ENCODE results near the gene RNF19B.

Gene RNF19B

DNA sequence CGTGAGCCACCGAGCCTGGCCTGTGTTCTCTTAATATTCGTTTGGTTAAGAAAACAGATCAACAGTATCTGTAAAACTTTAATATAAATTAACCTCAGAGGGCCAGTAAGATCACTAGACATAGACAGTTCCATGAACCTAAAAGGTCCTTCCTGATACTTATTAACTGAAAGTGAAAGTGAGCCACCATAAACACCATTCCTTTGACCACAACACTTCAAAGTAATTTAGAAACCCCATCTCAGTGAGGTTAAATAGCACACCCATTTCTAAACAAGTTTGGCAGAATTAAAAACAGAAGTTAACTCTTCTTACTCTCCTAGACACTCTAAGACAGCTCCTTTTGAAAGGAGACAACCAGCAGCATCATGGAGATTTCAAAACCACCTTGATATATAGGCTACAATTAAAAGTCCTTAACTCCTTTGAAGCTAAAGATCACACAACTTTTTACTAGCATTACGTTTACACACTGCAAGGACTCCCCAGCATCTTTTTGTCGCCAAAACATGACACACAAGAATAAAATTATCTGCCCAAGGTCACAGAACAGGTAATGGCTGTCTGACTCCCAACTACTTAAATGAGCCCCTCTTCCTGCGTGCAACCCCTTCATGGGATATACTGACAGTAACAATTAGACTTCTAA is 2.2 kb downstream of the RNF19B start:
- no peak overlapping the region for H3K27ac ChIP-seq
- no peak for TF ChIP-seq ZFX (IDR thresholded peaks at IDR 0.05)
- TF ChIP-seq, protein P1, sequence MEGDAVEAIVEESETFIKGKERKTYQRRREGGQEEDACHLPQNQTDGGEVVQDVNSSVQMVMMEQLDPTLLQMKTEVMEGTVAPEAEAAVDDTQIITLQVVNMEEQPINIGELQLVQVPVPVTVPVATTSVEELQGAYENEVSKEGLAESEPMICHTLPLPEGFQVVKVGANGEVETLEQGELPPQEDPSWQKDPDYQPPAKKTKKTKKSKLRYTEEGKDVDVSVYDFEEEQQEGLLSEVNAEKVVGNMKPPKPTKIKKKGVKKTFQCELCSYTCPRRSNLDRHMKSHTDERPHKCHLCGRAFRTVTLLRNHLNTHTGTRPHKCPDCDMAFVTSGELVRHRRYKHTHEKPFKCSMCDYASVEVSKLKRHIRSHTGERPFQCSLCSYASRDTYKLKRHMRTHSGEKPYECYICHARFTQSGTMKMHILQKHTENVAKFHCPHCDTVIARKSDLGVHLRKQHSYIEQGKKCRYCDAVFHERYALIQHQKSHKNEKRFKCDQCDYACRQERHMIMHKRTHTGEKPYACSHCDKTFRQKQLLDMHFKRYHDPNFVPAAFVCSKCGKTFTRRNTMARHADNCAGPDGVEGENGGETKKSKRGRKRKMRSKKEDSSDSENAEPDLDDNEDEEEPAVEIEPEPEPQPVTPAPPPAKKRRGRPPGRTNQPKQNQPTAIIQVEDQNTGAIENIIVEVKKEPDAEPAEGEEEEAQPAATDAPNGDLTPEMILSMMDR (conservative IDR thresholded peaks at IDR 0.05), result no peak

DNA sequence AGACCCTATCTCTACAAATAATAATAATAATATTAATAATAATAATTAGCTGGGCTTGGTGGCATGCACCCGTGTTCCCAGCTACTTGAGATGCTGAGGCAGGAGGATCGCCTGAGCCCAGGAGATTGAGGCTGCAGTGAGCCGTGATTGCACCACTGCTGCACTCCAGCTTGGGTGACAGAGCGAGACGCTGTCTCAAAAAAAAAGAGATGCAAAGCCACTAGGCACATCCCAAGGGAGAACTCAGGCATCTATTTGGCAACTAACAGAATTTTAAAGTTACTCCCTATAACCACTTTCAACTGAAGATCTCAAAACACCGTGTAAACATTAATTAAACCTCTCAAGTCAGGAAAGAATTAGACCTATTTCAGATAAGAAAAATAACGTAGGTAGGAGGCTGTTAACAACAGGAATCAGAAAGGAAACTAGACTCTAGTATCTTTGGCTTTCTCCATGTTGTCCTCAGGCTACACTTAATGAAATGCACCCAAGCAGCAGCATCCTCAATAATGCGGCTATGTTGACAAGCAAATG is 3.7 kb downstream of the RNF19B start:
- TF ChIP-seq, protein P1 (conservative IDR thresholded peaks at IDR 0.05), result no peak
- no peak for TF ChIP-seq ZFX (IDR thresholded peaks at IDR 0.05)
- no peak overlapping the region for H3K27ac ChIP-seq

DNA sequence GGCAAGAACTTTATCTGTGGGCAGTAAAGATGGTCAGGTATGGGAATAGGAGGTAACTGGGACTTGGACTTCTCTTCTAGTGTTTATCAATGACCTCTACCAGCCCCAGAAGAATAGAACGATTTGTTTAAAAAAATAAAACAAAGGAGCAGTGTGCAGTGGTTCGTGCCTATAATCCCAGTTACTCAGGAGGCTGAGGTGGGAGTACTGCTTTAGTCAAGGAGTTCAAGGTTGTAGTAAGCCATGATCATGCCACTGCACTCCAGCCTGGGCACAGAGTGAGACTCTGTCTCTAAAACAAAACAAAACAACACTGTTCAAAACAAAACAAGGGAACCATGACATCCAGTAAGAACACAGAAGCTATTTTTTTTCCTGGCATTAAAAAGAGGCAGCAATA is 4.3 kb downstream of the RNF19B start:
- no peak overlapping the region for H3K27ac ChIP-seq
- TF ChIP-seq ZFX (IDR thresholded peaks at IDR 0.05), result no peak
- TF ChIP-seq, protein P1 (conservative IDR thresholded peaks at IDR 0.05), result no peak

DNA sequence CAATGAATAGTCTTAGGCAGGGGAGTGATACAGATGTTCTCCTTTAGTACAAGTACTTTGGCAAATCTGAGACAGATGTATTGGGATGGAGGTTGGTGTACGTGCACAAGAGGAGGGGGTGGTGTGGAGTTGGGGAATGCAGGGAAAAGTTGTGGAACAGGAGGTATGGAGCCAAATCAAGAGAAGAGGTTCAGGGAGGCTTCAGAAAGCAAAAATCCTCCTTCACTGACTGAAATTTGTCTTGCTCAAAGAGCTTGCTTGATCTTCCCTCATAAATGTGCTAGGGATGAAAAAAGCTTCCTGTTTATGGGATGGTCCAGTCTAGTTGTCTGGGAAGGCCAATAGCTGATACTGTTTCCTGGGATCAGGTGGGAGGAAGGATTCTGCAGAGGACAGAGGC is 5.8 kb downstream of the RNF19B start:
- no peak for TF ChIP-seq ZFX (IDR thresholded peaks at IDR 0.05)
- TF ChIP-seq, protein P1 (conservative IDR thresholded peaks at IDR 0.05), result no peak
- H3K27ac ChIP-seq, result no peak overlapping the region

DNA sequence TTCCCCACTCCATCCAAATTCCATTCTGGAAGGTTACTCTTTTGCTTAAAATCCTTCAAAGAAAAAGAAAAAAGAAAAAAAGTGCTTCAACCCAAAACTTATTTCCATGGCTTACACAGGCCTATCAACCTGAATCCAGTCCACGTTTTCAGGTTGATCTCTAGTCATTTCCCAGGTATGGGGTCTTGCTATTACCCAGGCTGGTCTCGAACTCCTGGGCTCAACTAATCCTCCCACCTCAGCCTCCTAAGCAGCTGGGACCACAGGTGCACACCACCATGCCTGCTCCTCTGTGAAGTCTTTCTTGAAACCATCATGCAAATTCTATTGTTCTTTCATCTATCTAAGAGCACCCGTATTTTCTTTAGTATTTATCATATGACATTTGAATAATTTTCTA is 7.6 kb downstream of the RNF19B start:
- no peak overlapping the region for H3K27ac ChIP-seq
- TF ChIP-seq ZFX (IDR thresholded peaks at IDR 0.05), result no peak
- TF ChIP-seq, protein P1 (conservative IDR thresholded peaks at IDR 0.05), result no peak

DNA sequence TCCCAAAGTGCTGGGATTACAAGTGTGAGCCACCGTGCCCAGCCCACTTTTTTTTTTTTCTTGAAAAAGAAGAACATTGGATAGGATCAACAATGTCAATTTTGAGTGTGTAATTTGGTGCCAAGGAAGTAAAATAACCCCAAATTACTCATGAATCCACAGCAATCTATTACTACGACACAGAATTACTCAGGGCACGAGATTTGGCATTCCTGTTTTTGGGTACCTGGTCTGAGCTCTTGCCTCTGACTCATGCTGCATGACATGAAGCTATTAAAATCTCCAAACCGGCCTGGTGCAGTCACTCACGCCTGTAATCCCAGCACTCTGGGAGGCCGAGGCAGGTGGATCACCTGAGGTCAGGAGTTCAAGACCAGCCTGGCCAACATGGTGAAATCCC is 10.4 kb downstream of the RNF19B start:
- no peak overlapping the region for H3K27ac ChIP-seq

DNA sequence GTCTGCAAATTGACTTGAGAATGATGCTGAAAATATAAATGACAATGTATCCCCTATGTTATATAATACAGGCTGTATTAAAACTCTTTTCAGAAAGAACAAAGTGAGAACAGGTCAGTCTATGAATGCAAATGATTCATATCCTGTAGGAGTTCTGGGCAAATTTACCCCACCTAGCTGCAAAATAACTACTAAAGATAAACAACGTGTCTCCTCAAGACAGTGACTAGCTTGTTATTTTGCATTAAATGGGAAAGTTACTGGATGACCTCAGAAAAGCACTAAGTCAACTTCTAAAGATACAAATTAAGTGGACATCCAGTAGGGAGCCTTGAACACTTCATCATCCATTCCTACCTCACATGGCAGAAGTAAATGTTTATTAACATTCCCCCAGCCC is 11.1 kb downstream of the RNF19B start:
- TF ChIP-seq, protein P1 (conservative IDR thresholded peaks at IDR 0.05), result no peak
- no peak for TF ChIP-seq ZFX (IDR thresholded peaks at IDR 0.05)
- H3K27ac ChIP-seq, result no peak overlapping the region

More for the DNA sequence above, 10.4 kb downstream of the RNF19B start:
- TF ChIP-seq, protein P1 (conservative IDR thresholded peaks at IDR 0.05), result no peak
- no peak for TF ChIP-seq ZFX (IDR thresholded peaks at IDR 0.05)

All from C4-2B (cell line).